ENCODE results near the gene SRCIN1. TPM values are rescaled to one million over a fixed set of nuclear protein-coding genes. Genes with fewer than 3 reads are reported as not detected.

Gene SRCIN1
- total and polyA plus RNA-seq, 12 donors = 0.27 to 3.2 (median 1.2) TPM

- Histone ChIP-seq H3K4me3 (peak overlapping the region; percentile 0 to 57 (median 42)), H3K27ac (no peak overlapping the region), H3K27me3 (peaks cover 30 to 64% (median 47%) of the 10 kb centered on the region in 7 donors), H3K9me3 (no peaks in the 10 kb centered on the region), H3K36me3 (no peaks in the 10 kb centered on the region), H3K4me1 (peaks cover 20 to 39% (median 33%) of the 10 kb centered on the region in 9 donors)
- TF ChIP-seq CTCF (IDR thresholded peaks at IDR 0.05) = peak; percentile 84 to 98 (median 90)
- DNase-seq (peak; percentile 89 to 93), ATAC-seq (peak; percentile 87 to 96 (median 94))
- intact Hi-C loops (cut with DNase I) = loop anchor here (1.0 to 10.0 kb wide), 8 partner anchors 26 to 177 kb away; partner anchors contain the start of gene CISD3 (in 1 of the 10)
- WGBS, 2 donors = 2 to 3% methylated on average over 52 of the region's 52 CpGs
These were observed 47.7 kb downstream of the SRCIN1 start for GRCh38 chr17:38557836-38558727.

DNA sequence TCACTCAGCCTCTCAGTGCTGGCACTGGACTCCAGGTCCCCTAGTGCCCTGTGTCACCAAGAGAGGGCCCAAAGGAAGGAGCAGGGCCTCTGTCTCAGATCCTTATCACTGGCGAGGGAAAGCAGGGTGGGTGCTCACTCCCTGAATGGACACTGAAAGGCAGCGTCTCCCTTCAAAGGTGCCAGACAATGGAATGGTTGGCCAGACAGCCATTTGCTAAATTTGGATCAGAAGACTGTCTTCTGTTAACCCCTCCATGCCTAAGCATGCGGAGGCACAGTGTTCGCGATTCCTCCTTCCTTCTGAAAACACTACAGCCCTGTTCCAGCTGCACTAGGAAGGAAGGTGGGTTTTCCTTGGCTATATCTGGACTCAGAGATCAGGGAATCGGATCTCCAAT lies 48.4 kb downstream of the SRCIN1 start:
- Histone ChIP-seq H3K27me3 (peaks cover 24 to 59% (median 45%) of the 10 kb centered on the region in 7 donors), H3K4me3 (peak overlapping the region in 6 of 10 donors; percentile 17 to 57 (median 50)), H3K9me3 (no peaks in the 10 kb centered on the region), H3K4me1 (peaks cover 20 to 39% (median 33%) of the 10 kb centered on the region in 9 donors), H3K36me3 (no peaks in the 10 kb centered on the region), H3K27ac (no peak overlapping the region)
- intact Hi-C loops (cut with DNase I) = loop anchor here in 6 of 10 donors (5.0 to 10.0 kb wide), 4 partner anchors 105 to 177 kb away; partner anchors contain the start of gene CISD3 (in 1 of the 6)
- no peak for DNase-seq
- no peak for ATAC-seq
- 39 to 48% methylated on average over 6 of the region's 6 CpGs for WGBS, 2 donors
- TF ChIP-seq CTCF (IDR thresholded peaks at IDR 0.05) = no peak

DNA sequence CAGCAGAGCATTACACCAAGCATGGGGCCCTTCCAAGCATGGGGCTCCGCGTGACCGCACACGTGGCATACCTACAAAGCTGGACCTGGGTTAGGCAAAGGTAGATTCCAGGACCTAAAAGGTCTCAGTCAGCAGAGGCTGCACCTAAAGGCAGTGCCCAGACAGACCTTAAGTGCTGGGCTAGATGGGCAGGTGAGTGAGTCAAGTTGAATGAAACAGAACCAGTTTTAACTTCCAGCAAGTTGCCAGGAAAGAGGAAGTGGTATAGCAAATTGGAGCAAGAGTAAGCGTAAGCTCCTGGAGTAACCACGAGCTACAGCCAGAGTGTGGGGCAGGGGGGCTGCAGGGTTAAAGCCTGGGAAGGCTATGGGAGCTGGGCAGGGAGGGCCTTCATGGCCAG lies 49.5 kb downstream of the SRCIN1 start:
- ATAC-seq = no peak
- Histone ChIP-seq H3K27me3 (peaks cover 15 to 48% (median 33%) of the 10 kb centered on the region in 7 donors), H3K4me3 (no peak overlapping the region), H3K27ac (no peak overlapping the region), H3K9me3 (no peaks in the 10 kb centered on the region), H3K36me3 (no peaks in the 10 kb centered on the region), H3K4me1 (peaks cover 20 to 39% (median 33%) of the 10 kb centered on the region in 9 donors)
- DNase-seq = no peak
- 92 to 94% methylated on average over 6 of the region's 6 CpGs for WGBS, 2 donors
- no peak for TF ChIP-seq CTCF (IDR thresholded peaks at IDR 0.05)
- intact Hi-C loops (cut with DNase I) = loop anchor here in 6 of 10 donors (5.0 to 10.0 kb wide), 4 partner anchors 106 to 179 kb away; partner anchors contain the start of gene CISD3 (in 1 of the 6)
